ENCODE measurements around the gene CSTPP1.

GRCh38 chr11:47071791-47072261, 135.3 kb downstream of the CSTPP1 start:
- TF ChIP-seq TAF1 (IDR thresholded peaks at IDR 0.05; ENCODE audit: borderline replicate concordance, insufficient read depth, low read length) (no peak), POLR2AphosphoS5 (IDR thresholded peaks at IDR 0.05; ENCODE audit: low read depth, low read length) (no peak)

All from PFSK-1 (cell line).